Stimulated activated CD8-positive, alpha-beta memory T cell treated with anti-CD3 and anti-CD28 coated beads, Interleukin-12 subunit alpha, Interleukin-12 subunit beta, amount 100 ng/mL, for 4 hours (primary cell): ENCODE data around the gene TRPM3.
"Not testable (repeated sequence)": the region's sequence is repeated elsewhere in the genome, so short reads cannot be mapped to it uniquely, and the experiment has no call there.

Experiments used
- DNase-seq: peaks from one replicate; pipeline ENCODE4 v3.0.0-alpha.2; 2020; ENCODE audit warnings: low read depth

The TRPM3 gene

GRCh38 chr9:70656281-70656680 is 465.1 kb downstream of the TRPM3 start:
- DNase-seq = no peak

GRCh38 chr9:70654144-70654543 is 467.3 kb downstream of the TRPM3 start:
- no peak for DNase-seq

GRCh38 chr9:70644627-70645026 is 476.8 kb downstream of the TRPM3 start:
- DNase-seq = not testable (repeated sequence)

GRCh38 chr9:70642341-70642740 is 479.1 kb downstream of the TRPM3 start:
- no peak for DNase-seq

- DNase-seq = no peak
Measured at GRCh38 chr9:70641631-70642030, 479.8 kb downstream of the TRPM3 start.

- no peak for DNase-seq
Measured at GRCh38 chr9:70641031-70641430, 480.4 kb downstream of the TRPM3 start.

GRCh38 chr9:70639853-70640814 is 481.3 kb downstream of the TRPM3 start:
- DNase-seq = no peak

- DNase-seq = no peak
Measured at GRCh38 chr9:70635790-70636189, 485.6 kb downstream of the TRPM3 start.

GRCh38 chr9:70634696-70635095 is 486.7 kb downstream of the TRPM3 start:
- DNase-seq = no peak

- DNase-seq = no peak
Measured at GRCh38 chr9:70630971-70631370, 490.4 kb downstream of the TRPM3 start.

- DNase-seq = not testable (repeated sequence)
Measured at GRCh38 chr9:70629080-70629685, 492.2 kb downstream of the TRPM3 start.

GRCh38 chr9:70625078-70625477 is 496.3 kb downstream of the TRPM3 start:
- no peak for DNase-seq

GRCh38 chr9:70618784-70619183 is 502.6 kb downstream of the TRPM3 start:
- no peak for DNase-seq

GRCh38 chr9:70617033-70617828 is 504.2 kb downstream of the TRPM3 start:
- DNase-seq = no peak

- no peak for DNase-seq
Measured at GRCh38 chr9:70616228-70616990, 505.0 kb downstream of the TRPM3 start.

GRCh38 chr9:70615464-70616138 is 505.8 kb downstream of the TRPM3 start:
- no peak for DNase-seq

- no peak for DNase-seq
Measured at GRCh38 chr9:70614786-70615463, 506.5 kb downstream of the TRPM3 start.

- no peak for DNase-seq
Measured at GRCh38 chr9:70613024-70613768, 508.2 kb downstream of the TRPM3 start.

- no peak for DNase-seq
Measured at GRCh38 chr9:70610287-70610644, 511.2 kb downstream of the TRPM3 start.
